Upper lobe of left lung (tissue), 4 donors: Measurements from ENCODE around the gene ABHD12.

Experiments
- EP300 ChIP-seq, 4 donors: sonication (generic); formaldehyde crosslinking; IDR thresholded peaks; one replicate each; pipeline ENCODE4 v1.5.1; 2017; ENCODE audit warnings: antibody characterized with exemption in 4 of 4, control low read depth in 2 of 4
- POLR2A ChIP-seq, 4 donors: fragments of 450-650 bp; IDR thresholded peaks; one replicate each; pipeline ENCODE4 v1.5.1; 2016 to 2017; ENCODE audit warnings: antibody characterized with exemption in 4 of 4, mild to moderate bottlenecking in 2 of 4

DNA sequence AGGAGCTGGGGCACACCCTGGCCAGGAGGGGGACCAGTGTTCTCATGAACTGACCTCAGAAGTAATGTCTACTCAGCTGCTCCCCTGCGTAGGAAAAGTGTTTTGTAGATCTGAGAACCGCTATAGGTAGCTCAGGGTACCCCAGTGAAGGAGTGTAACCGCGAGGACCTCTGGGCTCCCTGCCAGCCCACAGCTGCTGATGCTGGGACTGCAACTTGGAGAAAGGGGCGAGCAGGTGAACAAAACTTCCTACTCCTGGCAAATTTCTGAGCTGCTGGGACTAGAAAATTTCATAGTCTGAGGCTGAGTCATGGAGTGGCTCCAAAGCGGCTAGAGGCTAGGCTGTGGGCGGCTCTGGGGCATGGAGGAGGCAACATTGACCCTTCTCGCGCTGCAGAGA lies 90.8 kb downstream of the ABHD12 start:
- TF ChIP-seq POLR2A (IDR thresholded peaks at IDR 0.05) (no peak), EP300 (IDR thresholded peaks at IDR 0.05) (no peak)
